OCI-LY7 (cell line): ENCODE results near the gene BDKRB1. TPM values are rescaled to one million over a fixed set of nuclear protein-coding genes. Genes with fewer than 3 reads are reported as not detected.

Experiments used
- BruUV-seq: library from RNA; stranded (reverse); fragments of 400-500 nt; replicated peaks from 2 replicates; lab custom pipeline; 2021; lab: Mats Ljungman, UMichigan
- CTCF ChIA-PET: fragments of 300-600 bp; sonication (Branson Sonifier 250); formaldehyde crosslinking; loops from one replicate; lab custom pipeline; 2022; ENCODE audit warnings: antibody characterized with exemption; ENCODE audit not compliant: unreplicated experiment; lab: Charles Lee
- POLR2A ChIA-PET: fragments of 300-600 bp; sonication (Branson Sonifier 250); formaldehyde crosslinking; loops from one replicate; lab custom pipeline; 2022; ENCODE audit warnings: antibody characterized with exemption; lab: Charles Lee
- DNase-seq: peaks from one replicate; pipeline ENCODE4 v3.0.0-alpha.2; 2015; ENCODE audit warnings: low spot score
- H2AFZ ChIP-seq: fragments of 200-600 bp; sonication (generic), shearing (Covaris generic); 2 replicates; pipeline ENCODE4 v1.6.1; 2014; ENCODE audit warnings: mild to moderate bottlenecking, antibody characterized with exemption, low read length, moderate library complexity
- H3K27ac ChIP-seq: fragments of 200-600 bp; sonication (generic); 2 replicates; pipeline ENCODE4 v1.5.1; 2014; ENCODE audit warnings: mixed run types, low read depth, mild to moderate bottlenecking, moderate library complexity, low read length, inconsistent platforms; ENCODE audit not compliant: poor library complexity, severe bottlenecking
- H3K36me3 ChIP-seq: fragments of 200-600 bp; sonication (generic); 2 replicates; pipeline ENCODE4 v1.6.1; 2014; ENCODE audit warnings: mild to moderate bottlenecking, antibody characterized with exemption, low read length, moderate library complexity, mixed read lengths; ENCODE audit not compliant: insufficient read depth
- H3K4me1 ChIP-seq: fragments of 200-600 bp; sonication (generic); 2 replicates; pipeline ENCODE4 v1.5.1; 2014; ENCODE audit warnings: mild to moderate bottlenecking, low read length; ENCODE audit not compliant: insufficient read depth, poor library complexity, severe bottlenecking
- H3K4me2 ChIP-seq: fragments of 200-600 bp; sonication (generic); 2 replicates; pipeline ENCODE4 v1.6.1; 2014; ENCODE audit warnings: mild to moderate bottlenecking, low read length
- H3K4me3 ChIP-seq: fragments of 200-600 bp; sonication (generic); 2 replicates; pipeline ENCODE4 v1.5.1; 2014; ENCODE audit warnings: mild to moderate bottlenecking, low read depth, low read length; ENCODE audit not compliant: poor library complexity, severe bottlenecking
- H3K79me2 ChIP-seq: fragments of 200-600 bp; sonication (generic); 2 replicates; pipeline ENCODE4 v1.6.1; 2016; ENCODE audit warnings: low read depth, mild to moderate bottlenecking, low read length, moderate library complexity, mixed read lengths; ENCODE audit not compliant: insufficient read depth
- H3K9me2 ChIP-seq: fragments of 200-600 bp; sonication (generic); 2 replicates; pipeline ENCODE4 v1.6.1; 2016; ENCODE audit warnings: mild to moderate bottlenecking, low read length, mixed read lengths; ENCODE audit not compliant: insufficient read depth
- H3K9me3 ChIP-seq: fragments of 200-600 bp; sonication (generic); 2 replicates; pipeline ENCODE4 v1.6.1; 2014; ENCODE audit warnings: mild to moderate bottlenecking, mixed run types, low read length, mixed read lengths
- H4K20me1 ChIP-seq: fragments of 200-600 bp; sonication (generic); 2 replicates; pipeline ENCODE4 v1.6.1; 2014; ENCODE audit warnings: mild to moderate bottlenecking, antibody characterized with exemption, low read length, moderate library complexity, mixed read lengths; ENCODE audit not compliant: insufficient read depth
- EZH2phosphoT487 ChIP-seq: fragments of 200-600 bp; sonication (generic); IDR thresholded peaks from 2 replicates; pipeline ENCODE4 v1.6.1; 2018; ENCODE audit warnings: low read depth, borderline replicate concordance, mild to moderate bottlenecking, mixed run types, antibody characterized with exemption, low read length, moderate library complexity, mixed read lengths
- intact Hi-C: fragments of 100-400 bp; cut with micrococcal nuclease; formaldehyde crosslinking; loops from one replicate; pipeline ENCODE4 v1.10.0; 2022; ENCODE audit not compliant: unreplicated experiment
- total RNA-seq, 2 experiments: library from RNA; depleted of rRNA in 1 of 2; stranded (reverse); fragments of >200 nt in 1 of 2; shearing (Covaris generic) in 1 of 2; gene quantifications; 2 replicates each; pipeline ENCODE4 v1.2.3, GENCODE V29; 2014 to 2022
- TF ChIP-seq, protein P1 (sequence below): fragments of 200-600 bp; sonication (generic); conservative IDR thresholded peaks from 2 replicates; pipeline ENCODE4 v1.5.1; 2014; ENCODE audit warnings: mild to moderate bottlenecking, antibody characterized with exemption, low read length, moderate library complexity, mixed read lengths

Gene BDKRB1
- total RNA-seq, 2 experiments from 2014 or later, result not detected

GRCh38 chr14:96245710-96246538 is 10.1 kb upstream of the BDKRB1 start:
- H3K4me3 ChIP-seq, result no peak overlapping the region
- BruUV-seq, result no TSS peak
- no peaks in the 10 kb centered on the region for H3K9me2 ChIP-seq
- no peaks in the 10 kb centered on the region for H3K9me3 ChIP-seq
- no peak overlapping the region for H3K4me2 ChIP-seq
- intact Hi-C loops, result no loop called here
- H2AFZ ChIP-seq, result no peak overlapping the region
- no peaks in the 10 kb centered on the region for H3K79me2 ChIP-seq
- no peak overlapping the region for H3K27ac ChIP-seq
- TF ChIP-seq, protein P1, sequence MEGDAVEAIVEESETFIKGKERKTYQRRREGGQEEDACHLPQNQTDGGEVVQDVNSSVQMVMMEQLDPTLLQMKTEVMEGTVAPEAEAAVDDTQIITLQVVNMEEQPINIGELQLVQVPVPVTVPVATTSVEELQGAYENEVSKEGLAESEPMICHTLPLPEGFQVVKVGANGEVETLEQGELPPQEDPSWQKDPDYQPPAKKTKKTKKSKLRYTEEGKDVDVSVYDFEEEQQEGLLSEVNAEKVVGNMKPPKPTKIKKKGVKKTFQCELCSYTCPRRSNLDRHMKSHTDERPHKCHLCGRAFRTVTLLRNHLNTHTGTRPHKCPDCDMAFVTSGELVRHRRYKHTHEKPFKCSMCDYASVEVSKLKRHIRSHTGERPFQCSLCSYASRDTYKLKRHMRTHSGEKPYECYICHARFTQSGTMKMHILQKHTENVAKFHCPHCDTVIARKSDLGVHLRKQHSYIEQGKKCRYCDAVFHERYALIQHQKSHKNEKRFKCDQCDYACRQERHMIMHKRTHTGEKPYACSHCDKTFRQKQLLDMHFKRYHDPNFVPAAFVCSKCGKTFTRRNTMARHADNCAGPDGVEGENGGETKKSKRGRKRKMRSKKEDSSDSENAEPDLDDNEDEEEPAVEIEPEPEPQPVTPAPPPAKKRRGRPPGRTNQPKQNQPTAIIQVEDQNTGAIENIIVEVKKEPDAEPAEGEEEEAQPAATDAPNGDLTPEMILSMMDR, result no peak
- no peak for TF ChIP-seq EZH2phosphoT487
- H3K4me1 ChIP-seq, result no peaks in the 10 kb centered on the region
- H4K20me1 ChIP-seq, result no peaks in the 10 kb centered on the region
- no peak for DNase-seq
- ChIA-PET CTCF (no interaction called here), POLR2A (no interaction called here)
- no peaks in the 10 kb centered on the region for H3K36me3 ChIP-seq

DNA sequence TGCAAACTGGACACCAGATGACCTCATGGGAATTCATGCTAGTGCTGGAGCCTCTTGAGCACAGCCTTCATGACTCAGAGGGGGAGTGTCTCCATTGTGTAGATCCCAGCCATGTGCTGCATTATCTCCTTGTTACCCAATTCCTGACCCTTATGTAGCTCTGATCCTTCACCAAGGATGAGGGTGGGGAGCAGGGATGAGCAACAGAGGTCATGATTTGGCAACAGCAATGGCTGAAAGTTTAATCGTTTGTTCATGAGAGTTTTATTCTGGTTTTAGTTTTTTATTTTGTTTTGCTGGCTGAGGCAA is 9.5 kb upstream of the BDKRB1 start:
- Histone ChIP-seq H3K9me3 (no peaks in the 10 kb centered on the region), H3K4me1 (no peaks in the 10 kb centered on the region), H4K20me1 (no peaks in the 10 kb centered on the region), H3K27ac (no peak overlapping the region), H3K4me2 (no peak overlapping the region), H3K4me3 (no peak overlapping the region), H3K79me2 (no peaks in the 10 kb centered on the region), H3K9me2 (no peaks in the 10 kb centered on the region), H2AFZ (no peak overlapping the region), H3K36me3 (no peaks in the 10 kb centered on the region)
- intact Hi-C loops, result no loop called here
- ChIA-PET POLR2A (no interaction called here), CTCF (no interaction called here)
- TF ChIP-seq, protein P1, result no peak
- TF ChIP-seq EZH2phosphoT487, result no peak
- DNase-seq, result no peak
- BruUV-seq, result no TSS peak

DNA sequence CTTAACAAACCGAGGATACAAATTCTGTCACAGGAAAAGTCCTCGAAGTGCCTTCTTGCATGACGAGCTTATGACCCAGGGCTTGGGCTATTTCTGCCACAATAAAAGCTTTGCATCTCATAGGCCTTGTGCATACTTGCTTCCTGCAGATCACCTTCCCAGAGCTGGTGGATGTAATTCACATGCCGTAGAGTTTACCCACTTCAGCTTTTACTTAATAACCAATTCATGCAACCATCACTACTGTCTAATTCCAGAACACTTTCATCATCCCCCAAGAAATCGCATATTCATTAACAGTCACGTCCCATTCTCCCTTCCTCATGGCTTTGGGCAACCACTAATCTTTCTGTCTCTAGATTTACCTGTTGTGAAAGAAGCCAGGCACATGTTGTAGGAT is 9.0 kb upstream of the BDKRB1 start:
- no peaks in the 10 kb centered on the region for H3K4me1 ChIP-seq
- ChIA-PET POLR2A (no interaction called here), CTCF (no interaction called here)
- no peaks in the 10 kb centered on the region for H3K36me3 ChIP-seq
- no TSS peak for BruUV-seq
- H3K9me3 ChIP-seq, result no peaks in the 10 kb centered on the region
- intact Hi-C loops, result no loop called here
- DNase-seq, result no peak
- no peak overlapping the region for H3K4me3 ChIP-seq
- no peaks in the 10 kb centered on the region for H4K20me1 ChIP-seq
- H3K9me2 ChIP-seq, result no peaks in the 10 kb centered on the region
- no peak overlapping the region for H3K27ac ChIP-seq
- no peaks in the 10 kb centered on the region for H3K79me2 ChIP-seq
- TF ChIP-seq, protein P1, result no peak
- no peak for TF ChIP-seq EZH2phosphoT487
- H2AFZ ChIP-seq, result no peak overlapping the region
- no peak overlapping the region for H3K4me2 ChIP-seq
